GM18508 (cell line): ENCODE data around the gene PPP2R3C.
"Not testable (repeated sequence)": the region's sequence is repeated elsewhere in the genome, so short reads cannot be mapped to it uniquely, and the experiment has no call there.

Experiments used
- ATAC-seq: cut with Tn5 transposase; IDR thresholded peaks from one replicate; pipeline ENCODE4 v1.9.1; 2021; ENCODE audit warnings: moderate number of reproducible peaks; ENCODE audit not compliant: insufficient read depth, unreplicated experiment

PPP2R3C gene

GRCh38 chr14:35121887-35122695 is at the start of gene PPP2R3C, which contains the start of gene PRORP:
Gene PPP2R3C (minus strand): TSS chr14:35121990. CDS start chr14:35121959, 31 bp downstream.
Gene PRORP (plus strand): TSS chr14:35122552. CDS start chr14:35123246, 694 bp downstream.
- peak; percentile 75 for ATAC-seq

- ATAC-seq = no peak
Measured at GRCh38 chr14:35167496-35167895, 45.7 kb upstream of the PPP2R3C start.

- ATAC-seq = no peak
Measured at GRCh38 chr14:35164849-35165248, 43.1 kb upstream of the PPP2R3C start.

GRCh38 chr14:35163384-35163783 is 41.6 kb upstream of the PPP2R3C start:
- no peak for ATAC-seq

GRCh38 chr14:35161231-35161630 is 39.4 kb upstream of the PPP2R3C start:
- no peak for ATAC-seq

GRCh38 chr14:35159742-35160409 is 38.1 kb upstream of the PPP2R3C start:
- no peak for ATAC-seq

- ATAC-seq = no peak
Measured at GRCh38 chr14:35158951-35159653, 37.3 kb upstream of the PPP2R3C start.

GRCh38 chr14:35158491-35158890 is 36.7 kb upstream of the PPP2R3C start:
- ATAC-seq = no peak

GRCh38 chr14:35155962-35156361 is 34.2 kb upstream of the PPP2R3C start:
- ATAC-seq = no peak

- no peak for ATAC-seq
Measured at GRCh38 chr14:35154016-35154415, 32.2 kb upstream of the PPP2R3C start.

GRCh38 chr14:35152531-35152930 is 30.7 kb upstream of the PPP2R3C start:
- not testable (repeated sequence) for ATAC-seq

- no peak for ATAC-seq
Measured at GRCh38 chr14:35149239-35149638, 27.4 kb upstream of the PPP2R3C start.

GRCh38 chr14:35147711-35148110 is 25.9 kb upstream of the PPP2R3C start:
- no peak for ATAC-seq

- ATAC-seq = no peak
Measured at GRCh38 chr14:35147186-35147585, 25.4 kb upstream of the PPP2R3C start.

- ATAC-seq = no peak
Measured at GRCh38 chr14:35146711-35147149, 24.9 kb upstream of the PPP2R3C start.

- ATAC-seq = no peak
Measured at GRCh38 chr14:35144029-35144428, 22.2 kb upstream of the PPP2R3C start.

GRCh38 chr14:35140718-35141581 is 19.2 kb upstream of the PPP2R3C start:
- no peak for ATAC-seq

GRCh38 chr14:35138585-35138984 is 16.8 kb upstream of the PPP2R3C start:
- no peak for ATAC-seq

GRCh38 chr14:35134329-35135123 is 12.7 kb upstream of the PPP2R3C start:
- ATAC-seq = no peak
